D721Med (cell line): ENCODE measurements around the gene SPEG.

ENCODE experiments used
- DNase-seq: peaks from one replicate; pipeline ENCODE4 v3.0.0; 2011; ENCODE audit warnings: low spot score; ENCODE audit not compliant: insufficient read length
- FAIRE-seq: peaks from 2 replicates; lab custom pipeline; 2011; peaks lifted over from hg19 to GRCh38; lab: Jason Lieb, UNC
- TF ChIP-seq, protein P1 (sequence below): IDR thresholded peaks from 2 replicates; pipeline ENCODE4 v1.5.1; 2012; ENCODE audit warnings: mild to moderate bottlenecking, control low read depth; ENCODE audit not compliant: insufficient read depth; ENCODE audit errors: missing control alignments

Gene SPEG

DNA sequence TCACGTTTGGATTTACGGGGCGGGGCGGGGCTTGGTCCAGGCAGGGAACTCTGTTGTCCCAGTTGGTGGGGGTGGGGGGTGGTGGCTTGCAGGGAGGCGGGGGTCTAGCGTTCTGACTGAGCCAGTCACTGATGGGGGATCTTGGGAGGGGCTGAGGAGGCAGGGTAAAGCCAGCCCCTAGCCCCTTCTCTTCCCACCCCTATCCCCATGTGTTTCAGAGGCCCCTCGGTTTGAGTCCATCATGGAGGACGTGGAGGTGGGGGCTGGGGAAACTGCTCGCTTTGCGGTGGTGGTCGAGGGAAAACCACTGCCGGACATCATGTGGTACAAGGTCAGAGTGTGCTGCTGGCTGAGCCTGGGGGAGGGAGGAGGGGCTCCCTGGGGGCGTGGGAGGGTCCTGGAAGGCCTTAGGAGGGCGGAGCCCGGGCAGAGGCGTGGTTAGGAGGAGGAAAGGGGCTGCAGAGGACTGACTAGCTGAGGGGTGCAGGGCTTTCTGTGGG is 42.1 kb downstream of the SPEG start:
- DNase-seq (no peak), FAIRE-seq (no peak)
- TF ChIP-seq, protein P1, sequence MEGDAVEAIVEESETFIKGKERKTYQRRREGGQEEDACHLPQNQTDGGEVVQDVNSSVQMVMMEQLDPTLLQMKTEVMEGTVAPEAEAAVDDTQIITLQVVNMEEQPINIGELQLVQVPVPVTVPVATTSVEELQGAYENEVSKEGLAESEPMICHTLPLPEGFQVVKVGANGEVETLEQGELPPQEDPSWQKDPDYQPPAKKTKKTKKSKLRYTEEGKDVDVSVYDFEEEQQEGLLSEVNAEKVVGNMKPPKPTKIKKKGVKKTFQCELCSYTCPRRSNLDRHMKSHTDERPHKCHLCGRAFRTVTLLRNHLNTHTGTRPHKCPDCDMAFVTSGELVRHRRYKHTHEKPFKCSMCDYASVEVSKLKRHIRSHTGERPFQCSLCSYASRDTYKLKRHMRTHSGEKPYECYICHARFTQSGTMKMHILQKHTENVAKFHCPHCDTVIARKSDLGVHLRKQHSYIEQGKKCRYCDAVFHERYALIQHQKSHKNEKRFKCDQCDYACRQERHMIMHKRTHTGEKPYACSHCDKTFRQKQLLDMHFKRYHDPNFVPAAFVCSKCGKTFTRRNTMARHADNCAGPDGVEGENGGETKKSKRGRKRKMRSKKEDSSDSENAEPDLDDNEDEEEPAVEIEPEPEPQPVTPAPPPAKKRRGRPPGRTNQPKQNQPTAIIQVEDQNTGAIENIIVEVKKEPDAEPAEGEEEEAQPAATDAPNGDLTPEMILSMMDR, result no peak

DNA sequence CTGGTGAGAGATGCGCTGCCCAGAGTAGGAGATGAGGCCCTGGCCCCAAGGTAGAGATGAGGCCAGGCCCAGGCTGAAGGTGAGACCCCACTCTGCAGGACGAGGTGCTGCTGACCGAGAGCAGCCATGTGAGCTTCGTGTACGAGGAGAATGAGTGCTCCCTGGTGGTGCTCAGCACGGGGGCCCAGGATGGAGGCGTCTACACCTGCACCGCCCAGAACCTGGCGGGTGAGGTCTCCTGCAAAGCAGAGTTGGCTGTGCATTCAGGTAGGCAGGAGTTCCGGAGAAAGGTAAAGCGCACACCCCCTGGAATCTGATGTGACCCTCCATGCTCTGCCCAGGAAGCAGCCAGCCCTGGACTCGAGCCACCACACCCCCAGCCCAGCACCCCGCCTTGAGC is 42.5 kb downstream of the SPEG start:
- TF ChIP-seq, protein P1, result no peak
- no peak for FAIRE-seq
- DNase-seq, result no peak

DNA sequence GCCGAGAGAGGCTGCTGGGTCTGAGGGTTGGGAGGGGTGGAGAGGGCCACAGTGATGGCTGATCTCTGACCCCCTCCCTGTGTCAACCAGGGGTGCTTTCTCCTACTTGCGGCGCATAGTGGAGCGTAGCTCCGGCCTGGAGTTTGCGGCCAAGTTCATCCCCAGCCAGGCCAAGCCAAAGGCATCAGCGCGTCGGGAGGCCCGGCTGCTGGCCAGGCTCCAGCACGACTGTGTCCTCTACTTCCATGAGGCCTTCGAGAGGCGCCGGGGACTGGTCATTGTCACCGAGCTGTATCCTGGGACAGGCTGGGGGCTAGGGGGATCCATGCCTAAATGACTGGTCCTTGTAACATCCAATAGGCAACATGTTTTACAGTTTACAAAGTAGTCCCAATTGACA is 43.2 kb downstream of the SPEG start:
- FAIRE-seq (no peak), DNase-seq (no peak)
- TF ChIP-seq, protein P1, result no peak

DNA sequence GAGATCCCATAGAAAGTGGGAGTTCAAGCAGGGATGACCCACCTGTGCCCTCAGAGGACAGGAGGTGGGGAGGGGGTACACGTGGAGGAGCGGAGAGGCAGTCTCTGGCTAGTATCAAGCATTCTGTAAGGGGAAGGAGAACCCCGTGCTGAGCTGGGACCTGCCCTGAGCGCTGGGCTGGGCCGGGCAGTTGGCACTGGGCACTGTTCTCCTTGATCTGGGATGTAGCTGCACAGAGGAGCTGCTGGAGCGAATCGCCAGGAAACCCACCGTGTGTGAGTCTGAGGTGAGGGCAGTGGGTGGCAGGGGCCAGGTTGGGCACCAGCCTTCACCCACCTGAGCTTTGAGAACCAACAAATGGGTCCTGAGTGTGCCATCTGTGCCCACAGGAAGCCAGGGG is 44.3 kb downstream of the SPEG start:
- TF ChIP-seq, protein P1, result no peak

DNA sequence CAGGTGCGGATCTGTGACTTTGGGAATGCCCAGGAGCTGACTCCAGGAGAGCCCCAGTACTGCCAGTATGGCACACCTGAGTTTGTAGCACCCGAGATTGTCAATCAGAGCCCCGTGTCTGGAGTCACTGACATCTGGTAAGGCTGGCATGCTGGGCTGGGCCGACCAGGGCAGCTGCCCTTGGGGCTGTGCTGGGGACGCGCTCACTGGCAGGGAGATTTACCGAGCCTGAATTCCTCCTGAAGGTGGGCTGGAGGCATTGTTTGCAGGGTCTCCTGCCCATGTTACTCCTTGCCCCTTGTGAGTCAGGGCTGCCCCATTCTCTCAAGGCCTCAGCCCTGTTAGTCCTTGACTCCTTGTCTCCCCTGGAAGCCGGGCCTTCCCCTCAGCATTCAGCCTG is 45.4 kb downstream of the SPEG start:
- FAIRE-seq, result no peak
- no peak for DNase-seq
- TF ChIP-seq, protein P1, result no peak

More for the DNA sequence above, 44.3 kb downstream of the SPEG start:
- DNase-seq (no peak), FAIRE-seq (no peak)

GRCh38 chr2:219482674-219483405 is 48.2 kb downstream of the SPEG start:
- TF ChIP-seq, protein P1, result no peak
- FAIRE-seq (no peak), DNase-seq (no peak)
